Esophagus muscularis mucosa (tissue), 4 donors: Measurements from ENCODE around the gene CNGA2. TPM values are rescaled to one million over a fixed set of nuclear protein-coding genes. Genes with fewer than 3 reads are reported as not detected.

Source experiments
- DNase-seq: peaks from one replicate; pipeline ENCODE4 v3.0.0-alpha.2; 2017; ENCODE audit errors: extremely low spot score
- H3K27ac ChIP-seq, 4 donors: fragments of 200-600 bp; sonication (generic); replicated peaks in 1 of 4; 1 replicate in 3 of 4; 2 replicates in 1 of 4; pipeline ENCODE4 v1.5.1; 2016 to 2019; ENCODE audit warnings: mild to moderate bottlenecking in 1 of 4
- H3K27me3 ChIP-seq, 4 donors: fragments of 200-600 bp; sonication (generic); one replicate each; pipeline versions ENCODE4 v1.5.1 to v1.6.0; 2016 to 2019
- H3K36me3 ChIP-seq, 4 donors: fragments of 200-600 bp; sonication (generic); one replicate each; pipeline ENCODE4 v1.5.1; 2016 to 2019
- H3K4me1 ChIP-seq, 4 donors: fragments of 200-600 bp; sonication (generic); one replicate each; pipeline ENCODE4 v1.5.1; 2016 to 2019
- H3K4me3 ChIP-seq, 4 donors: fragments of 200-600 bp; sonication (generic); 1 replicate in 2 of 4; 2 replicates in 2 of 4; pipeline ENCODE4 v1.5.1; 2016 to 2019; ENCODE audit warnings: mild to moderate bottlenecking in 4 of 4, moderate library complexity in 1 of 4
- H3K9me3 ChIP-seq, 4 donors: fragments of 200-600 bp; sonication (generic); 1 replicate in 3 of 4; 2 replicates in 1 of 4; pipeline ENCODE4 v1.5.1; 2016 to 2019
- CTCF ChIP-seq, 3 experiments: fragments of 200-600 bp in 2 of 3; fragments of 450-650 bp in 1 of 3; sonication (generic) in 2 of 3; IDR thresholded peaks; one replicate each; pipeline ENCODE4 v1.5.1; 2017 to 2019; ENCODE audit warnings: antibody characterized with exemption in 3 of 3, mild to moderate bottlenecking in 2 of 3, moderate library complexity in 1 of 3
- EP300 ChIP-seq: sonication (generic); formaldehyde crosslinking; IDR thresholded peaks from one replicate; pipeline ENCODE4 v1.6.1; 2017; ENCODE audit warnings: antibody characterized with exemption
- POLR2A ChIP-seq: fragments of 450-650 bp; IDR thresholded peaks from one replicate; pipeline ENCODE4 v1.6.1; 2017; ENCODE audit warnings: antibody characterized with exemption, moderate library complexity, mild to moderate bottlenecking, low read depth
- POLR2AphosphoS5 ChIP-seq, 2 donors: sonication (generic); formaldehyde crosslinking; IDR thresholded peaks; one replicate each; pipeline ENCODE4 v1.6.1; 2017; ENCODE audit warnings: antibody characterized with exemption in 2 of 2
- WGBS: methylation state at CpG from one replicate; pipeline ENCODE4 v1.1.5; 2018; 5-methylcytosine and 5-hydroxymethylcytosine counted together
- intact Hi-C: fragments of 100-400 bp; cut with DNase I; formaldehyde crosslinking; loops from one replicate; pipeline ENCODE4 v1.15.1; 2023
- total RNA-seq, 4 donors: library from RNA; depleted of rRNA; stranded (reverse); fragments of >200 nt; gene quantifications; one replicate each; pipeline versions ENCODE4 v1.1.0 to v1.2.1, GENCODE V29; 2016

The CNGA2 gene
- total RNA-seq, 4 donors from 2014 or later = not detected

- no peak for DNase-seq
- Histone ChIP-seq H3K4me1 (peaks cover 0 to 5% (median 0%) of the 10 kb centered on the region in 4 donors), H3K36me3 (no peaks in the 10 kb centered on the region), H3K4me3 (no peak overlapping the region), H3K9me3 (no peaks in the 10 kb centered on the region), H3K27ac (no peak overlapping the region), H3K27me3 (peaks cover 0 to 7% (median 0%) of the 10 kb centered on the region in 4 donors)
- WGBS = 74% methylated on average over 11 of the region's 11 CpGs
- intact Hi-C loops = loop anchor here (5.0 kb wide), 1 partner anchor 878 kb away; no protein-coding TSS in a partner anchor
- TF ChIP-seq CTCF (IDR thresholded peaks at IDR 0.05) (no peak), POLR2A (no peak), EP300 (no peak), POLR2AphosphoS5 (IDR thresholded peaks at IDR 0.05) (no peak)
These were observed 20.2 kb downstream of the CNGA2 start for GRCh38 chrX:151754641-151755215.

- intact Hi-C loops = no loop called here
- no peaks in the 10 kb centered on the region for H3K4me1 ChIP-seq
- no peaks in the 10 kb centered on the region for H3K36me3 ChIP-seq
- no peak overlapping the region for H3K27ac ChIP-seq
- no peak for DNase-seq
- H3K27me3 ChIP-seq = no peaks in the 10 kb centered on the region
- no peaks in the 10 kb centered on the region for H3K9me3 ChIP-seq
- 86% methylated on average over 9 of the region's 11 CpGs for WGBS
- no peak for TF ChIP-seq POLR2A
- TF ChIP-seq CTCF (IDR thresholded peaks at IDR 0.05) = no peak
- TF ChIP-seq EP300 = no peak
- no peak for TF ChIP-seq POLR2AphosphoS5 (IDR thresholded peaks at IDR 0.05)
- H3K4me3 ChIP-seq = no peak overlapping the region
These were observed 24.6 kb downstream of the CNGA2 start for GRCh38 chrX:151759041-151759708.

- Histone ChIP-seq H3K4me1 (no peaks in the 10 kb centered on the region), H3K9me3 (no peaks in the 10 kb centered on the region), H3K27me3 (no peaks in the 10 kb centered on the region), H3K27ac (no peak overlapping the region), H3K36me3 (no peaks in the 10 kb centered on the region), H3K4me3 (no peak overlapping the region)
- TF ChIP-seq EP300 (no peak), POLR2AphosphoS5 (IDR thresholded peaks at IDR 0.05) (no peak), POLR2A (no peak), CTCF (IDR thresholded peaks at IDR 0.05) (no peak)
- 50% methylated on average over 2 of the region's 2 CpGs for WGBS
- DNase-seq = no peak
- intact Hi-C loops = no loop called here
These were observed 28.3 kb downstream of the CNGA2 start for GRCh38 chrX:151762802-151763201.

GRCh38 chrX:151763711-151764110 is 29.2 kb downstream of the CNGA2 start:
- intact Hi-C loops = no loop called here
- no peak overlapping the region for H3K4me3 ChIP-seq
- H3K36me3 ChIP-seq = no peaks in the 10 kb centered on the region
- H3K9me3 ChIP-seq = no peaks in the 10 kb centered on the region
- TF ChIP-seq POLR2AphosphoS5 (IDR thresholded peaks at IDR 0.05) = no peak
- TF ChIP-seq EP300 = no peak
- no peak for TF ChIP-seq CTCF (IDR thresholded peaks at IDR 0.05)
- TF ChIP-seq POLR2A = no peak
- no peak for DNase-seq
- no peaks in the 10 kb centered on the region for H3K27me3 ChIP-seq
- no peak overlapping the region for H3K27ac ChIP-seq
- 83% methylated on average over 5 of the region's 8 CpGs for WGBS
- no peaks in the 10 kb centered on the region for H3K4me1 ChIP-seq
